Measurements from ENCODE around the gene SDR9C7. TPM values are rescaled to one million over a fixed set of nuclear protein-coding genes. Genes with fewer than 3 reads are reported as not detected.
"Not testable (repeated sequence)": the region's sequence is repeated elsewhere in the genome, so short reads cannot be mapped to it uniquely, and the experiment has no call there.

Gene SDR9C7
- total and polyA plus RNA-seq, 2 donors (not counting 1 experiment from before 2014, with no cell fraction given): not detected

DNA sequence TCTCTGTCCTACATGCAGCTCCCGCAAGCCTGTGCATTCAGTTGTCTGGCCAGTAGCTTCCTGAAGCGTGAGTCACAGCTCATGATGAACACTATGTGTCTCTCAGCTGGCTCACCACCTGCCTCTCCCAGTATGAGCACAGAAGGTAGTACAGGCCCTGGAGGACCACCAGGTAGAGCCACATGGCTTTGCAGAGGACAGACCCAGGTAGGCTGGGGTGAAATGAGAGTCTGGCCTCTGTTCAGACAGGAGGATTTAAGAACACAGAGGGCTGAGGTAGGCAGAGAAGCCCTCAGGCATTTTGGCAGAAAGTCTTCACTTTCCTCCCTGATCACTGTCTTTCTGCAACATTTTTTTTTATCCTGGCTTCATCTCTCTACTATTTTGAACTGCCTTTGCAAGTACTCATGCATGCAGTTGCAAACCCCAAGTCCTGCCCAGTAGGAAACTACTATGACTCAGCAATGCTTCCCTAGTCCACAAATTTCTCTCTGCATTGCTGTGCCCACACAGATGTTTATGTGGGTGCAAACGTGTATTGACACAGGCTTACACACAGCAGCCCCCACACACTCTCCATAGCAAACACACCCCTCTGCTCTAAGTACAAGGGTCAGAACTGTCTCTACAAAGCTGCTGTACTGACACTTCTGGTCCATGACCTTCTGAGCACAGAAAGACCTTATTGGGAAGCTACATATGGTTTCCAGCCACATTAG is 7.2 kb upstream of the SDR9C7 start:
- Histone ChIP-seq H3K36me3 (ENCODE audit: control insufficient read depth, insufficient read depth, low read length) (no peaks in the 10 kb centered on the region), H3K4me1 (ENCODE audit: control insufficient read depth, extremely low read depth, insufficient read depth, low read length) (peaks cover 2% of the 10 kb centered on the region), H3K27me3 (ENCODE audit: control insufficient read depth, insufficient read depth, low read length) (peaks cover 4% of the 10 kb centered on the region), H3K79me2 (ENCODE audit: control insufficient read depth, insufficient read depth, low read length) (no peaks in the 10 kb centered on the region), H2AFZ (ENCODE audit: low read length) (no peak overlapping the region), H3K27ac (ENCODE audit: insufficient read depth, low read length) (no peak overlapping the region), H3K4me3 (replicated peaks in 1 of 4; ENCODE audit: control extremely low read depth in 1 of 4, insufficient read depth in 1 of 4, low read depth in 3 of 4, low read length in 4 of 4) (no peak overlapping the region), H3K9ac (ENCODE audit: insufficient read depth, low read length) (no peak overlapping the region), H3K9me3 (ENCODE audit: control insufficient read depth, insufficient read depth, low read depth, low read length) (no peaks in the 10 kb centered on the region), H3K4me2 (ENCODE audit: extremely low read depth, insufficient read depth, low read length) (no peak overlapping the region), H4K20me1 (ENCODE audit: control insufficient read depth, extremely low read depth, insufficient read depth, low read length) (no peaks in the 10 kb centered on the region)
- peak in 1 of 2 donors; percentile 66 for DNase-seq (ENCODE audit: low read depth in 2 of 2)
- TF ChIP-seq EZH2 (IDR thresholded peaks at IDR 0.05; ENCODE audit: low read length, missing control alignments): no peak
- TF ChIP-seq CTCF (conservative IDR thresholded peaks at IDR 0.05 in 1 of 2, IDR thresholded peaks at IDR 0.05 in 1 of 2; ENCODE audit: low read depth in 1 of 2, low read length in 2 of 2): no peak

DNA sequence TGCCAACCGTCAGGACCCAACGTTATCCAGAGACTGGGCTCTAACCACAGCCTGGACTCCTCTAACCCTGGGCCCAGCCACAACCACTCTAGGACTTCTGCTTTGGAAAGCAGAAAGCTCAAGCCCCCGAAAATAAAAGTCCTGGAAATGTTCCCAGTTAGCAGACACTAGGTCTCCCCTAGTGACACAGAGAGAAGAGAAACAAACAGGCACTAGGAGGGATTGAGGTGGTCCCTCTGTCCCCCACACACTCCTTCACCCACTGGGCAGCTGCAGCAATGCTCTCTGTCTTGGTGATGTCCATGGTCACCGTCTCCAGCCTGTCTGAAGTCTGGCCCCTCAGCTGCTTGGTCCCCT is 6.7 kb upstream of the SDR9C7 start:
- not testable (repeated sequence) for H3K27ac ChIP-seq (ENCODE audit: insufficient read depth, low read length); H3K27me3 ChIP-seq (ENCODE audit: control insufficient read depth, insufficient read depth, low read length); DNase-seq (ENCODE audit: low read depth in 2 of 2); H3K9me3 ChIP-seq (ENCODE audit: control insufficient read depth, insufficient read depth, low read depth, low read length); H3K4me3 ChIP-seq (replicated peaks in 1 of 4; ENCODE audit: control extremely low read depth in 1 of 4, insufficient read depth in 1 of 4, low read depth in 3 of 4, low read length in 4 of 4); H3K4me1 ChIP-seq (ENCODE audit: control insufficient read depth, extremely low read depth, insufficient read depth, low read length); H4K20me1 ChIP-seq (ENCODE audit: control insufficient read depth, extremely low read depth, insufficient read depth, low read length); H3K4me2 ChIP-seq (ENCODE audit: extremely low read depth, insufficient read depth, low read length); H2AFZ ChIP-seq (ENCODE audit: low read length); H3K79me2 ChIP-seq (ENCODE audit: control insufficient read depth, insufficient read depth, low read length); H3K9ac ChIP-seq (ENCODE audit: insufficient read depth, low read length); H3K36me3 ChIP-seq (ENCODE audit: control insufficient read depth, insufficient read depth, low read length)

- peaks cover 4% of the 10 kb centered on the region for H3K27me3 ChIP-seq (ENCODE audit: control insufficient read depth, insufficient read depth, low read length)
- no peaks in the 10 kb centered on the region for H3K4me1 ChIP-seq (ENCODE audit: control insufficient read depth, extremely low read depth, insufficient read depth, low read length)
- H3K4me3 ChIP-seq (replicated peaks in 1 of 4; ENCODE audit: control extremely low read depth in 1 of 4, insufficient read depth in 1 of 4, low read depth in 3 of 4, low read length in 4 of 4): no peak overlapping the region
- no peak overlapping the region for H3K9ac ChIP-seq (ENCODE audit: insufficient read depth, low read length)
- H3K4me2 ChIP-seq (ENCODE audit: extremely low read depth, insufficient read depth, low read length): no peak overlapping the region
- no peak overlapping the region for H3K27ac ChIP-seq (ENCODE audit: insufficient read depth, low read length)
- TF ChIP-seq CTCF (conservative IDR thresholded peaks at IDR 0.05 in 1 of 2, IDR thresholded peaks at IDR 0.05 in 1 of 2; ENCODE audit: low read depth in 1 of 2, low read length in 2 of 2) (no peak), EZH2 (IDR thresholded peaks at IDR 0.05; ENCODE audit: low read length, missing control alignments) (no peak)
- H4K20me1 ChIP-seq (ENCODE audit: control insufficient read depth, extremely low read depth, insufficient read depth, low read length): no peaks in the 10 kb centered on the region
- DNase-seq (ENCODE audit: low read depth in 2 of 2): no peak
- no peaks in the 10 kb centered on the region for H3K9me3 ChIP-seq (ENCODE audit: control insufficient read depth, insufficient read depth, low read depth, low read length)
- H3K36me3 ChIP-seq (ENCODE audit: control insufficient read depth, insufficient read depth, low read length): no peaks in the 10 kb centered on the region
- no peak overlapping the region for H2AFZ ChIP-seq (ENCODE audit: low read length)
- no peaks in the 10 kb centered on the region for H3K79me2 ChIP-seq (ENCODE audit: control insufficient read depth, insufficient read depth, low read length)
These were observed 1.5 kb upstream of the SDR9C7 start for GRCh38 chr12:56935752-56936151.
